HG02943 (cell line): Measurements from ENCODE around the gene STXBP2.

ENCODE experiments used
- ATAC-seq: cut with Tn5 transposase; IDR thresholded peaks from one replicate; pipeline ENCODE4 v1.9.1; 2021; ENCODE audit warnings: mild to moderate bottlenecking, low read depth, moderate library complexity; ENCODE audit not compliant: unreplicated experiment

Gene STXBP2

GRCh38 chr19:7677669-7678311, 40.9 kb downstream of the STXBP2 start:
- ATAC-seq: no peak

- no peak for ATAC-seq
Observed at GRCh38 chr19:7678971-7679751, 42.3 kb downstream of the STXBP2 start.

DNA sequence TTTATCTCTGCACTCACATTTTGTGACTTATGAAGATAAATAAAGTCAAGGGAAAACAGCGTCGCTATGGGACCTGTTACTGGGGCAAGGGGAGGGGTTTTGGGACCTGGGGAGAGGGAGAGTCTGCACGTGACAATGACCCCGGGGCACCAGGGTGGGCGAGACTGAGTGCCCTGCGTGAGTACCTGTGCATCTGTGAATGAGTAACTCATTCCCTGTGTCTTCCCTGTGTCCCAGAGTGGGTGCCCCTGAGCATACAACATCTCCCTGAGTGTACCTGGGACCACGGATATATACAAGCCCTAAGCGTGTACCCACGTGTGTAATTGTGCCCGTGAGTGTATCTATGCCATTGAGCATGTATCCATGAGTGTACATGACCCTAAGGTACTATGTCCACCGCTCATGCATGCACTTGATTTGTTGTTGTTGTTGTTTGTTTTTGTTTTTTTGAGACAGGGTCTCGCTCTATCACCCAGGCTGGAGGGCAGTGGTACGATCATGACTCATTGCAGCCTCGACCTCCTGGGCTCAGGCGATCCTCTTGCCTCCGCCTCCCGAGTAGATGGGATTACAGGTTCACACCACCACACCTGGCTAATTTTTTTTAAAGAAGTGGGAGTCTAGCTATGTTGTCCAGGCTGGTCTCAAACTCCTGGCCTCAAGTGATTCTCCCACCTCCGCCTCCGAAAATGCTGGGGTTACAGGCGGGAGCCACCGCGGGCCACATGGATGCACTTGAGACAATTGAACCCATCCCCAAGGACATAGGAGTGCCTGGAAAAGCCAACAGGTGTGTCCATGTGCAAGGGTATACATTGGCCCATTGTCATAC, 43.1 kb downstream of the STXBP2 start:
- ATAC-seq: no peak

GRCh38 chr19:7680606-7681339, 43.9 kb downstream of the STXBP2 start, which contains the start of gene TRAPPC5:
Gene TRAPPC5 (plus strand): TSS chr19:7680833. CDS start chr19:7682254, 1,421 bp downstream.
- ATAC-seq: no peak

DNA sequence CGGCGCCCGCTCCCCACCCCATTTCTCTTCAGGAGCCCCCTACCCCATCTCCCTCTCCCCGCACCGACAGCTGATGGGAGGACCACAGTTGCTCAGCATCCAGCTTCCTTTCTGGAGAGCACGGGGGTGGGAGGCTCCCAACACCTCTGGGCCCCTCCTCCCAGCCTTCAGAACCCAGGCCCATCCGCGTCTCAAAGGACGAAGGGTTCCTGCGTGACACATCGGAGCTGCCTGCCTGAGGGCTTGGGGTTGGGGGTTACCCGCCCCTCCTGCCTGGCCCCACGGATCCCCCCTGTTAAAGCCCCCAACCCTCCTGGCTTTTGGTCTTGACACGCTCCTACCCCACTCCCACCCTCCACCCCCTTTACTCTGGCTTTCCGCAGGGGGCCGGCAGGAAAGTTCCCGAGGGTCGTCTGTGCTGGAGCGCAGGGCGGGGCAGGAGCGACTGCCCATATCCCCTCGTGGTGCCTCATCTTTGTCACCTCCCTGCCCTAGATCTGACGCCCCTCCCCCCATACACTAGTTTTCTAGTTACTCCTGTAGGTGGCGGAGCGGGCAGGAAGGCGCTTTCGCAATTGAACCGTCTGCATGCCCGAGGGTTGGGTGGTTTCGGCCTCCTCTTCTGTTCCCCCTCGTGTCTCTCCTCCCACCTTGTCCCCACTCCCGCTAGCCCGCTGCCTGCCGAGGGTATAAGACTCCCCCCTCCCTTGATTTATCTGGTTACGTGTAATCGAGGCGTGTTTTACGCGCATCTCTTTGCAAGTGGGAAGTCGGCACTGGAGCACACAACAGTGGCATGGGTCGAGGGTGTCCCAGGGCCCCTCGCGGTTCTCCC, 44.6 kb downstream of the STXBP2 start:
- ATAC-seq: no peak

DNA sequence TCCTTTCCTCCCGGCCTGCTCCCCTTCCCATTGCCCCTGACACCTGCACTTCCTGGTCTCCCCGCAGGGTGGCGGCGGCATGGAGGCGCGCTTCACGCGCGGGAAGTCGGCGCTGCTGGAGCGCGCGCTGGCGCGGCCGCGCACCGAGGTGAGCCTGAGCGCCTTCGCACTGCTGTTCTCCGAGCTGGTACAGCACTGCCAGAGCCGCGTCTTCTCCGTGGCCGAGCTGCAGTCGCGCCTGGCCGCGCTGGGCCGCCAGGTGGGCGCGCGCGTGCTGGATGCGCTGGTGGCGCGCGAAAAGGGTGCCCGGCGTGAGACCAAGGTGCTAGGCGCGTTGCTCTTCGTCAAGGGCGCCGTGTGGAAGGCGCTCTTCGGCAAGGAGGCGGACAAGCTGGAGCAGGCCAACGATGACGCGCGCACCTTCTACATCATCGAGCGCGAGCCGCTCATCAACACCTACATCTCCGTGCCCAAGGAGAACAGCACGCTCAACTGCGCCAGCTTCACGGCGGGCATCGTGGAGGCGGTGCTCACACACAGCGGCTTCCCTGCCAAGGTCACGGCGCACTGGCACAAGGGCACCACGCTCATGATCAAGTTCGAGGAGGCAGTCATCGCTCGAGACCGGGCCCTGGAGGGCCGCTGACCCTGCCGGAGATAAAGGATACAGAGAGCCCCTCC, 45.4 kb downstream of the STXBP2 start:
- no peak for ATAC-seq

GRCh38 chr19:7685546-7686445, 48.9 kb downstream of the STXBP2 start:
- ATAC-seq: no peak

- ATAC-seq: no peak
Observed at GRCh38 chr19:7687177-7687576, 50.3 kb downstream of the STXBP2 start.

- ATAC-seq: no peak
Observed at GRCh38 chr19:7689165-7689564, 52.3 kb downstream of the STXBP2 start.

- ATAC-seq: no peak
Observed at GRCh38 chr19:7690779-7691258, 53.9 kb downstream of the STXBP2 start.

GRCh38 chr19:7691497-7691896, 54.6 kb downstream of the STXBP2 start:
- no peak for ATAC-seq

DNA sequence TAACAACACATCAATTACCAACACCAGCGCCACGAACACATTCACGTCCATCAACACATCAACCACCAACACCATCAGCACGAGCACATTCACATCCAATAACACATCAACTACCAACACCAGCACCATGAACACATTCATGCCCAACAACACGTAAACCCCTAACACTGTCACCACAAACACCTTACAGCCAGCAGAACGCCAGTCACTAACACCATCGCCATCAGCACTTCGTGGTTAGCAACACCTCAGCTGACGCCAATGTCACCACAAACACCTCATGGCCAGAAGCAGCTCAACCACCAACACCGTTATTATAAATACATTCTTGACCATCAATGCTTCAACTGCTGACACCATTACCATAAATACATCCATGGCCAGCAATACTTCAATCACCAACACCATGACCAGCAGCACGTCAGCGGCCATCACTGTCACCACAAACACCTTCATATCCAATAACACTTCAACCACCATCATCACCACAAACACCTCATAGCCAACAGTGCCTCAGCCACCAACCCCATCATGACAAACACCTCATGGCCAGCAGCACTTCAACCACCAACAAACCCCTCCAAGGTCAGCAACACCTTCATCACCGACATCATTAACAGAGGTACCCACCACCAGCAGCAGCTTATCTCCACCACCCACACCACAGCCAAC, 55.6 kb downstream of the STXBP2 start:
- ATAC-seq: no peak

GRCh38 chr19:7694499-7694898, 57.6 kb downstream of the STXBP2 start:
- ATAC-seq: no peak
